ENCODE data around the gene PXDN. TPM values are rescaled to one million over a fixed set of nuclear protein-coding genes. Genes with fewer than 3 reads are reported as not detected.

The PXDN gene
- total RNA-seq, 1 experiment from 2014 or later = 146 TPM

DNA sequence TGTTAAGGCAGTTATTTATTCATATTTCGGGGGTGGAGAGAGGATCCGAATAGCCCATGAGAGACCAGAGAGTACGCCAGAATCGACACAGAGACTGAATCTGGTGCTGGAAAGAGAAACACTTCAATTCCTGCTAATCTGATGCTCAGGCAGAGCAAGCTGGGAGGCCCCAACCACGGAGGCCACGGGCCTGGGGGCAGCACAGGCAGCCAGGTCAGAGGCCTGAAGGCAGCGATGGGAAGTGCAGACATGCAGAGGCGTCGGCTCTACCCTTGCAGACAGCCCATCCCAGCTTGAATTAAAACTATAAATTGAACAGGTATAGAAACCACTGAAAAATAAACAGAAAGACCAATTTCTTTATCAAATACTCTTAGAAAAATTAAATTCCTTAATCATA, 50.6 kb downstream of the PXDN start:
- TF ChIP-seq, protein P1, sequence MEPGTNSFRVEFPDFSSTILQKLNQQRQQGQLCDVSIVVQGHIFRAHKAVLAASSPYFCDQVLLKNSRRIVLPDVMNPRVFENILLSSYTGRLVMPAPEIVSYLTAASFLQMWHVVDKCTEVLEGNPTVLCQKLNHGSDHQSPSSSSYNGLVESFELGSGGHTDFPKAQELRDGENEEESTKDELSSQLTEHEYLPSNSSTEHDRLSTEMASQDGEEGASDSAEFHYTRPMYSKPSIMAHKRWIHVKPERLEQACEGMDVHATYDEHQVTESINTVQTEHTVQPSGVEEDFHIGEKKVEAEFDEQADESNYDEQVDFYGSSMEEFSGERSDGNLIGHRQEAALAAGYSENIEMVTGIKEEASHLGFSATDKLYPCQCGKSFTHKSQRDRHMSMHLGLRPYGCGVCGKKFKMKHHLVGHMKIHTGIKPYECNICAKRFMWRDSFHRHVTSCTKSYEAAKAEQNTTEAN (CRISPR knock-in tag; IDR thresholded peaks at IDR 0.05) = no peak
- no peak for TF ChIP-seq CREM (CRISPR knock-in tag; IDR thresholded peaks at IDR 0.05)
- no peak for TF ChIP-seq ATF1 (CRISPR knock-in tag; IDR thresholded peaks at IDR 0.05)
- TF ChIP-seq, protein P2, sequence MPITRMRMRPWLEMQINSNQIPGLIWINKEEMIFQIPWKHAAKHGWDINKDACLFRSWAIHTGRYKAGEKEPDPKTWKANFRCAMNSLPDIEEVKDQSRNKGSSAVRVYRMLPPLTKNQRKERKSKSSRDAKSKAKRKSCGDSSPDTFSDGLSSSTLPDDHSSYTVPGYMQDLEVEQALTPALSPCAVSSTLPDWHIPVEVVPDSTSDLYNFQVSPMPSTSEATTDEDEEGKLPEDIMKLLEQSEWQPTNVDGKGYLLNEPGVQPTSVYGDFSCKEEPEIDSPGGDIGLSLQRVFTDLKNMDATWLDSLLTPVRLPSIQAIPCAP (CRISPR knock-in tag; IDR thresholded peaks at IDR 0.05) = no peak
- ChIA-PET POLR2A (no interaction called here), CTCF (no interaction called here)
- Mint-ChIP-seq H3K27ac (no peak overlapping the region), H3K4me1 (peaks cover 10% of the 10 kb centered on the region), H3K9me3 (no peaks in the 10 kb centered on the region), H3K27me3 (ENCODE audit: low read depth) (no peaks in the 10 kb centered on the region; the same call in 1 of the 2 replicates), H3K4me3 (no peak overlapping the region), H3K36me3 (peaks cover 24% of the 10 kb centered on the region)
- no peak for DNase-seq (ENCODE audit: low spot score)
- ATAC-seq = peak; percentile 39; the same call in 1 of the 2 replicates

DNA sequence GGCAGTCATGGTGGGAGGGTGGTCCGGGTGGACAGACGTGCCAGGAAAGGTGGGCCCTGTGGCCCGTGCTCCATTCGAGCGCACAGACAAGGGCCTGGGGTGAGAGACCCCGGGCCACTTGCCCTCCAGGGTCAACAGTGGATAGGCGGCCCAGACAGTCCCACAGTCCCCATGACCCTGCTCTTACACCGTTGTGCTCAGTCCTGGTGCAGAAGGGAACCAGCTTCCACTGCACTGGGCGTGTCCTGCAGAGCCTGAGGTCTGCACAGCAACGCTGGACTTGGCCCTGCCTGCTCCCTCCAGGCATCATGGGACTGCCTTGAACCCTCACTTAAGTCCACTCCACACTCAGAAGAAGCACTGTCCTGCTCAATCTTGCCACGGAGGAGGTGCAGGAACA, 52.0 kb downstream of the PXDN start:
- no peak for DNase-seq (ENCODE audit: low spot score)
- ChIA-PET CTCF (no interaction called here), POLR2A (interaction anchor here (0.9 kb wide), 1 partner anchor 10 kb away, joined by 4 read pairs; no protein-coding TSS in a partner anchor)
- no peak for ATAC-seq
- H3K9me3 Mint-ChIP-seq = no peaks in the 10 kb centered on the region
- peaks cover 2% of the 10 kb centered on the region; the same call in 1 of the 2 replicates for H3K4me1 Mint-ChIP-seq
- no peak for TF ChIP-seq ZBTB21 (CRISPR knock-in tag; IDR thresholded peaks at IDR 0.05; ENCODE audit: borderline replicate concordance)
- no peak for TF ChIP-seq TP53 (CRISPR knock-in tag; IDR thresholded peaks at IDR 0.05)
- TF ChIP-seq, protein P3, sequence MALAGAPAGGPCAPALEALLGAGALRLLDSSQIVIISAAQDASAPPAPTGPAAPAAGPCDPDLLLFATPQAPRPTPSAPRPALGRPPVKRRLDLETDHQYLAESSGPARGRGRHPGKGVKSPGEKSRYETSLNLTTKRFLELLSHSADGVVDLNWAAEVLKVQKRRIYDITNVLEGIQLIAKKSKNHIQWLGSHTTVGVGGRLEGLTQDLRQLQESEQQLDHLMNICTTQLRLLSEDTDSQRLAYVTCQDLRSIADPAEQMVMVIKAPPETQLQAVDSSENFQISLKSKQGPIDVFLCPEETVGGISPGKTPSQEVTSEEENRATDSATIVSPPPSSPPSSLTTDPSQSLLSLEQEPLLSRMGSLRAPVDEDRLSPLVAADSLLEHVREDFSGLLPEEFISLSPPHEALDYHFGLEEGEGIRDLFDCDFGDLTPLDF (CRISPR knock-in tag; IDR thresholded peaks at IDR 0.05) = no peak
- no peak for TF ChIP-seq CREB1 (CRISPR knock-in tag; IDR thresholded peaks at IDR 0.05)
- TF ChIP-seq, protein P4, sequence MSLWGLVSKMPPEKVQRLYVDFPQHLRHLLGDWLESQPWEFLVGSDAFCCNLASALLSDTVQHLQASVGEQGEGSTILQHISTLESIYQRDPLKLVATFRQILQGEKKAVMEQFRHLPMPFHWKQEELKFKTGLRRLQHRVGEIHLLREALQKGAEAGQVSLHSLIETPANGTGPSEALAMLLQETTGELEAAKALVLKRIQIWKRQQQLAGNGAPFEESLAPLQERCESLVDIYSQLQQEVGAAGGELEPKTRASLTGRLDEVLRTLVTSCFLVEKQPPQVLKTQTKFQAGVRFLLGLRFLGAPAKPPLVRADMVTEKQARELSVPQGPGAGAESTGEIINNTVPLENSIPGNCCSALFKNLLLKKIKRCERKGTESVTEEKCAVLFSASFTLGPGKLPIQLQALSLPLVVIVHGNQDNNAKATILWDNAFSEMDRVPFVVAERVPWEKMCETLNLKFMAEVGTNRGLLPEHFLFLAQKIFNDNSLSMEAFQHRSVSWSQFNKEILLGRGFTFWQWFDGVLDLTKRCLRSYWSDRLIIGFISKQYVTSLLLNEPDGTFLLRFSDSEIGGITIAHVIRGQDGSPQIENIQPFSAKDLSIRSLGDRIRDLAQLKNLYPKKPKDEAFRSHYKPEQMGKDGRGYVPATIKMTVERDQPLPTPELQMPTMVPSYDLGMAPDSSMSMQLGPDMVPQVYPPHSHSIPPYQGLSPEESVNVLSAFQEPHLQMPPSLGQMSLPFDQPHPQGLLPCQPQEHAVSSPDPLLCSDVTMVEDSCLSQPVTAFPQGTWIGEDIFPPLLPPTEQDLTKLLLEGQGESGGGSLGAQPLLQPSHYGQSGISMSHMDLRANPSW (CRISPR knock-in tag; conservative IDR thresholded peaks at IDR 0.05; ENCODE audit: low read depth) = no peak
- TF ChIP-seq KAT7 (CRISPR knock-in tag; IDR thresholded peaks at IDR 0.05; ENCODE audit: borderline replicate concordance) = no peak
- TF ChIP-seq, protein P5, sequence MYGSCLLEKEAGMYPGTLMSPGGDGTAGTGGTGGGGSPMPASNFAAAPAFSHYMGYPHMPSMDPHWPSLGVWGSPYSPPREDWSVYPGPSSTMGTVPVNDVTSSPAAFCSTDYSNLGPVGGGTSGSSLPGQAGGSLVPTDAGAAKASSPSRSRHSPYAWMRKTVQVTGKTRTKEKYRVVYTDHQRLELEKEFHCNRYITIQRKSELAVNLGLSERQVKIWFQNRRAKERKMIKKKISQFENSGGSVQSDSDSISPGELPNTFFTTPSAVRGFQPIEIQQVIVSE (CRISPR knock-in tag; IDR thresholded peaks at IDR 0.05; ENCODE audit: borderline replicate concordance) = no peak
- TF ChIP-seq SMAD4 (CRISPR knock-in tag; IDR thresholded peaks at IDR 0.05) = no peak
- no peak for TF ChIP-seq NFYB (CRISPR knock-in tag; conservative IDR thresholded peaks at IDR 0.05; ENCODE audit: low read depth)
- no peak for TF ChIP-seq ZNF396 (CRISPR knock-in tag; IDR thresholded peaks at IDR 0.05; ENCODE audit: borderline replicate concordance)
- TF ChIP-seq GTF2I (CRISPR knock-in tag; conservative IDR thresholded peaks at IDR 0.05) = no peak
- H3K36me3 Mint-ChIP-seq = peaks cover 31% of the 10 kb centered on the region
- no peaks in the 10 kb centered on the region for H3K27me3 Mint-ChIP-seq (ENCODE audit: low read depth)
- peak overlapping the region; percentile 15; the same call in 1 of the 2 replicates for H3K27ac Mint-ChIP-seq
- no peak overlapping the region for H3K4me3 Mint-ChIP-seq

DNA sequence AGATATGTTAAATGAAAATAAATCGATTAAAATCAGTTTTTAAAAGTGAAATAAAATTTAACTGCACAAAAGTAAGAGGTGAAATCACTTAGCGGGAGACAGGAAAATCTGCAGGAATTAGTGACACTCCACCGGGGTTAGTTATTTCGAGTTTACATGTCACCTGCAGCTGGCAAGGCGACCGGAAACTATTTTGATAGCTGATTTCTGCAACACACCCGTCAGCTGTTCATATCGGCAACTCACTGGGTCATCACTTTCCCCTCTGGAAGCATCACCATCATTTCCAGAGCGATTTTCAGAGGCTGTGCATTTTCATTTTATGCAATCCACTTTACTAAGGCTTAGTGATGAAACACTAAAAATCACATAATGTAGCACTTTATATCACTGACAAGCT, 52.9 kb downstream of the PXDN start:
- Mint-ChIP-seq H3K27me3 (ENCODE audit: low read depth) (no peaks in the 10 kb centered on the region), H3K36me3 (peaks cover 32% of the 10 kb centered on the region), H3K9me3 (no peaks in the 10 kb centered on the region), H3K4me3 (no peak overlapping the region), H3K27ac (no peak overlapping the region), H3K4me1 (peaks cover 10% of the 10 kb centered on the region)
- ChIA-PET POLR2A (no interaction called here), CTCF (no interaction called here)
- DNase-seq (ENCODE audit: low spot score) (no peak), ATAC-seq (no peak)
- TF ChIP-seq, protein P5 (CRISPR knock-in tag; IDR thresholded peaks at IDR 0.05; ENCODE audit: borderline replicate concordance) = no peak
